ENCODE measurements around the gene TLDC2.

The TLDC2 gene

DNA sequence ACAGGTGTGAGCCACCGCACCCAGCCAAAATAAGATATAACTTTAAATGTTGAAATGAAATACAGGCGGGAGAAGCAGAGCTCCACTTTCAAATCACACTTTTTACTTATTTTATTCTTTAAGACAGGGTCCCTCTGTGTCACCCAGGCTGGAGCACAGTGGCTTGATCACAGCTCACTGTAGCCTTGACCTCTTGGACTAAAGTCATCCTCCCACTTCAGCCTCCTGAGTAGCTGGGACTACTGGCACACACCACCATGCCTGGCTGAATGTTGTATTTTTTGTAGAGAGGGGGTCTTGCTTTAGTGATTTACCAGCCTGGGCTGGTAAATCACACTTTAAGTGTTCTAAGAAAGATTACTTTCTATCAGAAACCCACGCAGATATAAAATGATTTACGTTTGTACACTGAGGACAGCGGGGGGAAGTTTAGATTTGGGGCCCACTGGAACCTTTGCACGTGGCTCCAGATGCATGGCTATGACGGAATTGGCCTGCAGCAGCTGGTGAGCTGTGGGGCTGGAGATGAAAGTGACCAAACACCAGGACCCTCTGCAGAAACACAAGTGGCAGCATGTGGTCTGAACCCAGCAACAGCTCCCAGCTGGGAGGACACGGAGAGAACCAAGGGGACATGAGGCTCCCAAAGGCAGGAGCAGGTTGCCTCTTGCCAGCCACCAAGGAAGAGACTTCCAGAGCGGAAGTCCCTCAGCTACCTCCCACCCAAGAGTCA is 26.4 kb upstream of the TLDC2 start:
- DNase-seq: no peak

GRCh38 chr20:36850759-36851158 is 25.2 kb upstream of the TLDC2 start:
- DNase-seq: no peak

DNA sequence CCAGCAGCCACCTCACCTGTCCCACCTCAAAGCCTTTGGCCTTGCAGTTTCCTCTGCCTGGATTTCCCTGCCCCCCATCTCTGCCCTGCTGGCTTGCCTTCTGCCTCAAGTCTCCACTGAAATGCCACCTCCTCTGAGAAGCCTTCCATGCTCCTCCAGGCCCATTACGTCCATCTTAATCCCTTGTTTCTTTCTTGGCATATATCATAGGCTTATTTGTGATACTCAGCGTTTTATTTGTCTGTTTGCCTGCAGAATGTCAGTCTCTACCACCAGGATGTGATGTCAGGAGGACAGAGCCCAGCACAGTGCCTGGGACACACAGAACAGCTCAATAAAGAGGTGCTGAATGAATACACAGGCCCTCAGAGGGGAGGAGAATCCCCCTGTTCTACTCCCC is 24.4 kb upstream of the TLDC2 start:
- no peak for DNase-seq

- peak in 11 of 14 donors; percentile 15 to 99 (median 52) for DNase-seq
Measured at GRCh38 chr20:36852187-36852586, 23.8 kb upstream of the TLDC2 start.

DNA sequence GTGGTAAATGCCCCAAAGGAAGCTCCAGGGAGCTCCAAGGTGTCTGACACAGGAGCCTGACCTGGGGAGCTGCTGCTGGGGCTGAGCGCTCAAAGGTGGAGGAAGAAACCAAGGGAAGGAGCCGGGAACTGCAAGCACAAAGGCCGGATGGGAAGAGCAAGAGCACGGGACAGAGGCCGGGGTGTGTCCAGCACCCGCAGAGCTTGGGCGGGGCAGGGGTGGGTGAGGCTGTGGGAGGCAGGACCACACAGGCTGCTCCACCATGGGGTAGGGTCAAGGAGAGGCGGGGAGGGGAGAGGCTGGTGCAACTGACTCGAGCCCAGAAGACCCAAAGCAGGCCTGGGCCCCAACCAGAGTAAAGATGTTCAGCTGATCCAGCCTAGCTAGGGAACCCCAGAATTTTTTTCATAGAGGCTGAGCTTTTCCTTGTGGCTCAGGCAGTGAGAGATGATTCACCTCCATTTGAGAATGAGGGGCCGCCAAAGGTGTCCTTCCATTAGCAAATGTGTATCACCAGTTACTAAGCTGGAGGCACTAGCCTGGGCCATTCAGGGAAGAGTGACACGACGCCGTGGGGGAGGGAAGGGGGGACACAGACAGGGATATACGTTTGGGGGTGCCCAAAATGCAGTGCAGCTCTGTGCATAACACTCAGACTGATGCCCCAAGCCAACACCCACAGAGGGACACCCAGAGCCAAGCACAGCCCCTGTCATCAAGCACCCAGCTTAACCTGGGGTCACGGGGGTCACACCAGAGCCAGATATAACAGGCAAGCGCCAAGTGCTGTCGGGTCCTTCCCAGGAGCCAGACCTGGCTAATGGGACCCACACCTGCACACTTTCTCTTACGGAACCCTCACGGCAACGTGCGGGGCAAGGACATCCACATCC is 21.3 kb upstream of the TLDC2 start:
- no peak for DNase-seq

DNA sequence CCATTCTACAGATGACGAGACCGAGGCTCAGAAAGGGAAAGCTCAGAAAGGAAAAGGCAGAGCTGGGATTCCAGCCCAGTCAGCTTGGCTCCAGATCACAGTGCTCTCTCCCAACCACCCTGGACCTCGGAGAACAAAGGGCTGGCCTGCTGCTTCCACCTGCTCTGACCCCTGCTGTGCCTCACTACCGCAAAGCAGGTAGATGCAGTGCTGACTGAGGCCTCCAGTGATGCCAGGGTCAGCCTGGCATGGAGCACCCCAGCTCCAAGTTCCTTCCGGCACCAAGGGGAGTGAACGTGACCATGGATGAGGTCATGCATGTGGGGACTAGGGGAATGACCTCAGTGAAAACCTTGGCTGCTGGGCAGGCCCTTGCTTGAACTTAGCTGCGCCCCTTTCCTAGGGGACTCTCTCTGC is 20.7 kb upstream of the TLDC2 start:
- DNase-seq: peak in 2 of 14 donors; percentile 25 to 72

- peak in 2 of 14 donors; percentile 41 to 55 for DNase-seq
Measured at GRCh38 chr20:36856195-36856594, 19.7 kb upstream of the TLDC2 start.

- peak in 1 of 14 donors; percentile 22 for DNase-seq
Measured at GRCh38 chr20:36856691-36857635, 19.0 kb upstream of the TLDC2 start.

DNA sequence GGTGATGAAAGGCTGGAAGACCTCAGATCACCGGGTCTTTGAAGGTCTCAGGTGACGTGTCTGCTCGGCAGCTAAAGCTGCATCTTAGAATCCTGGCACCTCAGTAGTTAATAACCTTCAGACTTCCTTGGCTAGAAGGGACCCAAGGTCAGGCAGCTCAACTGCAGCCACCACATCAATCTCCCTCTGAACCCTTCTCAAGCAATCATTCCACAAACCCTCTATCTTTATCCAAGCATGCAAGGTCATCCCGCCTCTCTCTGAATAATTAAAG is 16.7 kb upstream of the TLDC2 start:
- DNase-seq: no peak

DNA sequence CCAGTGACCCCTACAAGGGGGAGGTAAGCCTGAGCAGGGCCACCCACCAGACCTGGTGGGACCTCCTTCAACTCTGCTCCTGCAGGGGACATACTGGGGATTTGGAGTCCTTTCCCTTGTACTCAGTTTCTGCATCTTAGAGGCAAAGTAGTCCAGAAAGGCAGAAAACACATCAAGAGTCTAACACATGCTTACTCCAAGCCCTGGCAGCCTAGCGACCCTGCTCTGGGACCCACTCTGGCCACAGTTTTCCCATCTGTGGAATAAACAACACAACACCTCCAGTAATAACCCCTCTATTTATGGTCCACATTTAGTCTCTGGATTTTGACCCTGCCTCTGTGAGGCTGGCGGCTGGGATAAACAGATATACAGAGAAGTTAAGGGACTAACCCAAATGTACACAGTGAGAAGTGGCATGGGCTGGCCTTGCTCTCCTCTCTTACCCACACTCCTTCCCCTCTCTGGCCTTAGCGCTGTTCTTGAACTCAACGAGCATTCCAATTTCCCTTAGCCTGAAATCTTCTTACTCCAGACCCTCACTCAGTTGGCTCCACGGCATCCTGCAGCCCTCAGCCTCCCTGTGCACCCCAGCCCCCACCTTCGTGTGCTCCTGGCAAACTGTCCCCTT is 16.1 kb upstream of the TLDC2 start:
- DNase-seq: no peak

DNA sequence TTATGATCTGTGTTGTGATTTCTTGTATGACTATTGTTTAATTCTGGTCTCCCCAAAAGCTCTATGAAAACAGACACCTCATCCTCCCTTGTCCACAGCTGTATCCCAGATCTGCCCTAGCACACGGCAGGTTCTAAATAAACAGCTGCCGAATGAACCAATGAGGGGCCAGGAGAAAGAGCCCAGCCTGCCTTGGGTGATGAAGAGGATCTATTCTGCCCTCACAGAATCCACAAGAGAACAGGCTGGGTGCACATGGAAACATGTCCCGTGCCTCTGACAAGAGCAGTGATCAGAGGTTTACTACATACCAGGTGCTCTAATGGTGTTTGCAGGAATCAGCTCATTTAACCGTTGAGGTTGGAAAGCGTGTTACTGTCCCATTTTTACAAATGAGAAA is 15.6 kb upstream of the TLDC2 start:
- DNase-seq: no peak

DNA sequence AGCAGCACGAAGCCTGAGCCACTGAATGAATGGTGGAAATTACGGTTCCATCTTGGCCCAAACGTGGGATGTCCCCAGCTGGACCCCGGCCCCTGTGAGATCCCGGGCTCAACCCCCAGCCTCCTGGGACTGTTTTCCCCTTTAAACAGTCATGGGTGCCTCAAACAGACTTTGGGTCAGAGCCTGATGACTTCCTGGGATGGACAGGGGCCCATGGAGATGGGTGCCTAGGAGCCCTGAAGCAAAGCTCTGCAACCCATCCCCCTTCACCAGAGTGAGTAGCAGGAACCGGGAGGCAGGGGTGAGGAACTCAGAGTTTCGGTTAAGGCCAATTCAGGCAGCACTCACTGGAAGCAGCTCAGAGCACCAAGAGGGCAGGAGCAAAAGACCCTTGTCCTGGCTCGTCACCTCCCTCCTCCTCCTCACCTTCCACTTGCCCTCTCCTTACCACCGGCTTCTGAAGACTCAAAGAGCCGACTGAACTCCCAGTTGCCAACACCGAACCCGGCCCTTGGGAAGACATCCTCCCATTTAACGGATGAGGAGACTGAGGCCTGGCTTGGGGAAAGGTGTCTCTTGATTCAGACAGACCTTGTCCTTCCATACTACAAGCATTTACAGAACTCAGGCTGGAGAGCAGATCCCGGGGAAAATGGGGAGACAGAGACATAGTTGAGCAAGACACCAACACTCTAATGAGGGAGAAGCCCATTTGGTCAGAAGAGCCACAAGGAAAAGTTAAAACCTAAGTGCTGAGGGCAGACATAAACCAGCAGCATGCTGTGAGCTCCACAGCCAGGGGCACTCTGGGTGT is 14.9 kb upstream of the TLDC2 start:
- DNase-seq: peak in 1 of 14 donors; percentile 28

DNA sequence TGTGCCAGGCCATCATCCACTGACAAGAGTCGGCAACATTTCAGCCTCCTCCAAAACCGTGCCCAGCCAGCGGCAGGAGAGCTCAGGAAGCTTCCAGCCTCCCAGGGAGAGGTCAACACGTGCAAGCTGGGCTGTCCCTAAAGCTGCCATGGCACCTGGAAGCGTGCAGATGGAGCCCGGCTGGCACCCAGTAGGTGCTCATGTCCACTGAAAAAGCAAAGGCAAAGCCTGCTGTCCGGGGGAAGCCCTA is 14.4 kb upstream of the TLDC2 start:
- peak in 5 of 14 donors; percentile 61 to 88 (median 67) for DNase-seq

DNA sequence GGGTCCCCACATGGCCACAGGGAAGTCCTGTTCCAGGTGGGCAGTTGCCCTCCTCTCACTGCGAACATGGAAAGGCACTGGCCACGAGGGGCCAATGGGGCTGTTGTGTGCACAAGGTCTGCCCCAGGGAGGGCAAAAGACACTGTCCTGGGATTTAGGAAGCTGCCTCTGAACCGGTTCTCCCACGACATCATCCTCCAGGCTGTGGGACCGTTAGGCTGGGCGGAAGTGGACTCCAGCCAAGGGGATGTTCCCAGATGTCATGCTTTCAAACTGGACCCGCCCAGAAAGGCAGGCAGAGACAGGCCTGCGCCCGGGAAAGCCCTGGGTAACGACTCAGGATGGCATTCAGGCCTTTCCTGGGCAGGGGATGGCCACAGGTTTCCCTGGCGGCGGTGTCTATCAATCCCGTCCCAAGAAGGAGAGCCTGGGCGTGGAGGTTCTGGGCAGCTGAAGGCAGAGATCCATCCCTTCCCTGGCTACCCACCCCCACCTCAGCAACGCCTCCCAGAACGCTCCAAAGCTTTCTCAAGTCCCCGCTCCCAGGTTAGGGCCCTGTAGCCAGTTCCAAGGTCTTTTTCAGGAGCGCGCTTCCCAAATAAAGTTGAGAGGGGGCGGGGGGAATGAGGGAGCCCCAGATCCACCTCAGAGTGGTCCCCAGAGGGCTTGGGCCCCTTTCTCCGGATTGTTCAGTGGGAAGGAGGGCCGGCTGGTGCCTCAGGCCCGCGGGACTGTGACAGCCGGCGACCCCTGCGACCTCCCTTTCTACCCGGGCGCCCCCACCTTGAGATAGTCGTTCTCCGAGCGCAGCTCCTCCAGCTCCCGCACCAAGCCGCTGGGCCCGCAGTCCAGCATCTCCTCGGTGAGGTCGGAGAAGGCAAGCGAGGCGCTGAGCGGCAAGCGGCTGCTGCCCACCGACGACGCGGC is 13.8 kb upstream of the TLDC2 start:
- peak in 13 of 14 donors; percentile 33 to 88 (median 77) for DNase-seq

GRCh38 chr20:36862857-36863668 is 12.9 kb upstream of the TLDC2 start:
- peak in 3 of 14 donors; percentile 52 to 67 (median 64) for DNase-seq

- no peak for DNase-seq
Measured at GRCh38 chr20:36865076-36865860, 10.7 kb upstream of the TLDC2 start.

GRCh38 chr20:36865861-36866149 is 10.1 kb upstream of the TLDC2 start:
- DNase-seq: no peak

DNA sequence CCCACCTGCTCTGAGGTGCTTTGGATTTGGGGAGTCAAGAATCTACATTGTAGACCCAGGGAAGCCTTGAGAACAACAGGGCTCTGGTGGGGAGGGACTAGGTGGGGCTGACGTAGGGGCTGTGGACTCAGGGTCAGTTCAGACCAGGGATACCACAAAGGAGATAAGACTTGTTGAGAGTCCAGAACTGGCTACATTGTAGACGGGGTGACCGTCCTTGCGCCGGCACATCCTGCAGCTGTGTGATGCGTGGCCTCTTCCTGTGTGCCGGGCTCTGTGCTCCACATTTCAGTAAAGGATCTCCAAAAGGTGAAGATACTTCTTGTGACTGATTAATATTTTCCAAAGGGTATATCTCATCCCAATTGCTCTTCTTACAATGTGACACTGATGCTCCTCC is 9.8 kb upstream of the TLDC2 start:
- no peak for DNase-seq

Measured in C1 segment of cervical spinal cord (tissue), 14 donors.